Activated gamma-delta T cell (primary cell): ENCODE data around the gene PRKD2.
"Not testable (repeated sequence)": the region's sequence is repeated elsewhere in the genome, so short reads cannot be mapped to it uniquely, and the experiment has no call there.

Experiments
- DNase-seq: peaks from one replicate; lab custom pipeline; 2025; lab: John Stamatoyannopoulos, UW

PRKD2 gene

GRCh38 chr19:46633130-46633529, 83.8 kb downstream of the PRKD2 start:
- DNase-seq: no peak

GRCh38 chr19:46631481-46631880, 85.4 kb downstream of the PRKD2 start:
- no peak for DNase-seq

GRCh38 chr19:46630586-46631205, 86.2 kb downstream of the PRKD2 start:
- DNase-seq: no peak

- DNase-seq: no peak
Measured at GRCh38 chr19:46629546-46630025, 87.3 kb downstream of the PRKD2 start.

GRCh38 chr19:46628970-46629369, 87.9 kb downstream of the PRKD2 start:
- not testable (repeated sequence) for DNase-seq

- no peak for DNase-seq
Measured at GRCh38 chr19:46626446-46626845, 90.5 kb downstream of the PRKD2 start.

GRCh38 chr19:46625731-46626130, 91.2 kb downstream of the PRKD2 start:
- DNase-seq: no peak

DNA sequence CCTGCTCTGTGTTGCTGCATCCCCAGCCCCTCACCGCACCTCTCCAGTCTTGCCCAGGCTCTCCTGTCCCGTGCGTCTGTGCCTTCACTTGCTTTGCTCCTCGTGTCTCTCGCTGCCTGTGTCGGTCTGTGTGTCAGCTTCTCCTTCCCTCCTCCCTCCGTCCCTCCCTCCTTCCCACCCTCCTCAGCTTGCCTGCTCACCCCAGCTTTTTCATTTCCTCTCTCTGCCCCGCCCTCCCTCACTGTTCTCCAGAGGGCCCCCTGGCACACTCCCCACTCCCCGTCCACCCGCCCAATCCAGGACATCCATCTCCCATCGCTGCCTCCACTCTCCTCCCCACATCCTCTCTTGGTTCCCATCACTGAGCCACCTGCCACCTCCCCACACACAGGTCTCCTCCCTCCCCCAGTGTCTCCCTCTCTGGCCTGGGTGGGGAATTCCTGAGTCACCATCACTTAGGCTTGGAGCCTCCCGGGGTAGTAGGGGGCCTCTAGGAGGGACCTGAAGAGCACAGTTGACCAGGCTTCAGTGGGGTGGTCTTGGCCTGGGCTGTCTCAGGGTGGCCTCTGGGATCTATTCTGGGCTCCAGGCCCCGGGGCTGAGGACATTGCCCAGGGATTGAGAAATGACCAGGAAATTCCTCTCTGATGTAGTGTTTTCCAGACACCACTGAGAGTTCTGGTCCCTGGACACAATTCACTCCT, 91.8 kb downstream of the PRKD2 start, which contains the start of gene PTGIR:
Gene PTGIR (minus strand): TSS at position 132 of the 704 bp plus-strand sequence. CDS start 864 bp downstream, outside the sequence.
- DNase-seq: no peak
